Stomach (tissue), 9 donors: Measurements from ENCODE around the gene LSM12. TPM values are rescaled to one million over a fixed set of nuclear protein-coding genes. Genes with fewer than 3 reads are reported as not detected.

ENCODE experiments used
- DNase-seq, 2 donors: peaks; one replicate each; pipeline versions ENCODE4 v3.0.0 to v3.0.0-alpha.2; 2013 to 2019
- H3K27ac ChIP-seq, 5 donors: fragments of 200-600 bp in 4 of 5; sonication (generic) in 4 of 5; one replicate each; pipeline ENCODE4 v1.5.1; 2013 to 2019; ENCODE audit warnings: mild to moderate bottlenecking in 1 of 5, moderate library complexity in 1 of 5
- H3K27me3 ChIP-seq, 3 donors: fragments of 200-600 bp; sonication (generic); one replicate each; pipeline ENCODE4 v1.5.1; 2017 to 2019; ENCODE audit warnings: mixed run types in 1 of 3
- H3K36me3 ChIP-seq, 4 donors: fragments of 200-600 bp; sonication (generic); 1 replicate in 3 of 4; 2 replicates in 1 of 4; pipeline ENCODE4 v1.5.1; 2016 to 2019
- H3K4me1 ChIP-seq, 4 donors: fragments of 200-600 bp; sonication (generic); one replicate each; pipeline ENCODE4 v1.5.1; 2016 to 2019
- H3K4me3 ChIP-seq, 4 donors: fragments of 200-600 bp; sonication (generic) in 3 of 4; one replicate each; pipeline ENCODE4 v1.5.1; 2016 to 2019; ENCODE audit warnings: mild to moderate bottlenecking in 1 of 4
- H3K9me3 ChIP-seq, 4 donors: fragments of 200-600 bp; sonication (generic); one replicate each; pipeline ENCODE4 v1.5.1; 2016 to 2019
- EP300 ChIP-seq: sonication (generic); formaldehyde crosslinking; IDR thresholded peaks from one replicate; pipeline ENCODE4 v1.6.1; 2017; ENCODE audit warnings: antibody characterized with exemption
- POLR2A ChIP-seq, 4 donors: fragments of 450-650 bp; IDR thresholded peaks; one replicate each; pipeline ENCODE4 v1.6.1; 2016; ENCODE audit warnings: antibody characterized with exemption in 4 of 4, control low read depth in 2 of 4, mild to moderate bottlenecking in 1 of 4, moderate library complexity in 1 of 4
- POLR2AphosphoS5 ChIP-seq, 3 donors: sonication (generic); formaldehyde crosslinking; IDR thresholded peaks; one replicate each; pipeline ENCODE4 v1.6.1; 2016; ENCODE audit warnings: antibody characterized with exemption in 3 of 3
- WGBS, 5 donors: extraction: QIAGEN DNeasy Blood & Tissue Kit in 3 of 5; methylation state at CpG; one replicate each; pipeline versions ENCODE4 v1.1.5 to v1.1.7; 2013 to 2018; 5-methylcytosine and 5-hydroxymethylcytosine counted together
- intact Hi-C: fragments of 100-400 bp; cut with DNase I; formaldehyde crosslinking; loops from one replicate; pipeline ENCODE4 v1.15.1; 2023; ENCODE audit warnings: low total_unique reads
- polyA plus RNA-seq, 3 donors: library from polyadenylated mRNA; stranded (reverse); fragments of 200-250 nt; gene quantifications; one replicate each; pipeline ENCODE4 v1.2.3, GENCODE V29; 2013
- total RNA-seq, 5 donors: library from RNA; depleted of rRNA; stranded (reverse); fragments of >200 nt; gene quantifications; one replicate each; pipeline versions ENCODE4 v1.1.0 to v1.2.3, GENCODE V29; 2014 to 2016
- TF ChIP-seq, protein P1 (sequence below), 7 experiments: fragments of 450-650 bp in 4 of 7; fragments of 200-600 bp in 3 of 7; sonication (generic) in 3 of 7; IDR thresholded peaks; one replicate each; pipeline ENCODE4 v1.5.1; 2016 to 2019; ENCODE audit warnings: antibody characterized with exemption in 7 of 7, control low read depth in 2 of 7, mild to moderate bottlenecking in 1 of 7
- donor health status: healthy with polysubstance abuse.
- donor health status: Bipolar disorder and iron deficiency.
- donor health status: healthy.

Gene LSM12
- total and polyA plus RNA-seq, 8 donors, result 19.8 to 34.5 (median 30.2) TPM

DNA sequence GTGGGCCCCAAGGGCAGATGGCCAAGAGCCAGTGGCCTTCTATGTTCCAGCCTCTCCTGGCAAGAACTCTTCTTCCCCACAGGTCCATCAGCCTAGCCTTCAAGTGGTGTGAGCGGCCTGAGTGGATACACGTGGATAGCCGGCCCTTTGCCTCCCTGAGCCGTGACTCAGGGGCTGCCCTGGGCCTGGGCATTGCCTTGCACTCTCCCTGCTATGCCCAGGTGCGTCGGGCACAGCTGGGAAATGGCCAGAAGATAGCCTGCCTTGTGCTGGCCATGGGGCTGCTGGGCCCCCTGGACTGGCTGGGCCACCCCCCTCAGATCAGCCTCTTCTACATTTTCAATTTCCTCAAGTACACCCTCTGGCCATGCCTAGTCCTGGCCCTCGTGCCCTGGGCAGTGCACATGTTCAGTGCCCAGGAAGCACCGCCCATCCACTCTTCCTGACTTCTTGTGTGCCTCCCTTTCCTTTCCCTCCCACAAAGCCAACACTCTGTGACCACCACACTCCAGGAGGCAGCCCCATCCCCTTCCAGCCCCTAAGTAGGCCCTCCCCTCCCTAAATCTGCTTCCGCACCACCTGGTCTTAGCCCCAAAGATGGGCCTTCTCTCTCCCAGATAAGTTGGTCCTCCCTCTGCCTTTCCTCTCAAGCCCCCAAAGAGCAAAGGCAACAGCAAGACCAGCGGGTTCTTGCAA is 9.3 kb upstream of the LSM12 start:
- Histone ChIP-seq H3K4me3 (no peak overlapping the region), H3K4me1 (peaks cover 11 to 52% (median 21%) of the 10 kb centered on the region in 4 donors), H3K9me3 (no peaks in the 10 kb centered on the region), H3K27ac (peak overlapping the region in 1 of 5 donors; percentile 0), H3K27me3 (no peaks in the 10 kb centered on the region), H3K36me3 (peaks cover 53 to 73% (median 66%) of the 10 kb centered on the region in 4 donors)
- no peak for DNase-seq
- WGBS, 5 donors, result 80 to 85% (median 81%) methylated on average over 10 of the region's 10 CpGs
- TF ChIP-seq POLR2AphosphoS5 (IDR thresholded peaks at IDR 0.05), result no peak
- TF ChIP-seq EP300, result no peak
- TF ChIP-seq, protein P1, sequence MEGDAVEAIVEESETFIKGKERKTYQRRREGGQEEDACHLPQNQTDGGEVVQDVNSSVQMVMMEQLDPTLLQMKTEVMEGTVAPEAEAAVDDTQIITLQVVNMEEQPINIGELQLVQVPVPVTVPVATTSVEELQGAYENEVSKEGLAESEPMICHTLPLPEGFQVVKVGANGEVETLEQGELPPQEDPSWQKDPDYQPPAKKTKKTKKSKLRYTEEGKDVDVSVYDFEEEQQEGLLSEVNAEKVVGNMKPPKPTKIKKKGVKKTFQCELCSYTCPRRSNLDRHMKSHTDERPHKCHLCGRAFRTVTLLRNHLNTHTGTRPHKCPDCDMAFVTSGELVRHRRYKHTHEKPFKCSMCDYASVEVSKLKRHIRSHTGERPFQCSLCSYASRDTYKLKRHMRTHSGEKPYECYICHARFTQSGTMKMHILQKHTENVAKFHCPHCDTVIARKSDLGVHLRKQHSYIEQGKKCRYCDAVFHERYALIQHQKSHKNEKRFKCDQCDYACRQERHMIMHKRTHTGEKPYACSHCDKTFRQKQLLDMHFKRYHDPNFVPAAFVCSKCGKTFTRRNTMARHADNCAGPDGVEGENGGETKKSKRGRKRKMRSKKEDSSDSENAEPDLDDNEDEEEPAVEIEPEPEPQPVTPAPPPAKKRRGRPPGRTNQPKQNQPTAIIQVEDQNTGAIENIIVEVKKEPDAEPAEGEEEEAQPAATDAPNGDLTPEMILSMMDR (IDR thresholded peaks at IDR 0.05), result no peak
- TF ChIP-seq POLR2A (IDR thresholded peaks at IDR 0.05), result no peak
- intact Hi-C loops, result no loop called here

DNA sequence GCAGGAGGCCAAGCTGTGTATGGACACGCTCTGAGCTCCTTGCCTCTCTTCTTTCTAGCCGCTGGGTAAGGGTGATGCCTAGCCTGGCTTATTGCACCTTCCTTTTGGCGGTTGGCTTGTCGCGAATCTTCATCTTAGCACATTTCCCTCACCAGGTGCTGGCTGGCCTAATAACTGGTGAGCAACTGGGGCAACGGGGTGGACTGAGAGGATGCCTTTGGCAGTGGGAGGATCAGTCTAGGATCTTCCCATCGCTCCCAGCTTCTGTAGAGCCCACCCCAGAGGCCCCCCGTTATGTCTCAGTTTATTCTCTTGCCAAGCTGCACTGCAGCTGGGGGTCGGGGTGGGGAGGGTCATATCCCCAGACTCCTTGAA is 8.4 kb upstream of the LSM12 start:
- DNase-seq, result no peak
- H3K27me3 ChIP-seq, result no peaks in the 10 kb centered on the region
- intact Hi-C loops, result loop anchor here (5.0 kb wide), 1 partner anchor 37 kb away; no protein-coding TSS in a partner anchor
- 90 to 94% (median 92%) methylated on average over 6 to 9 of the region's 9 CpGs for WGBS, 5 donors
- H3K4me3 ChIP-seq, result no peak overlapping the region
- H3K4me1 ChIP-seq, result peaks cover 11 to 56% (median 26%) of the 10 kb centered on the region in 4 donors
- no peak overlapping the region for H3K27ac ChIP-seq
- H3K36me3 ChIP-seq, result peaks cover 48 to 65% (median 58%) of the 10 kb centered on the region in 4 donors
- TF ChIP-seq POLR2A (IDR thresholded peaks at IDR 0.05), result no peak
- no peak for TF ChIP-seq EP300
- no peak for TF ChIP-seq POLR2AphosphoS5 (IDR thresholded peaks at IDR 0.05)
- TF ChIP-seq, protein P1 (IDR thresholded peaks at IDR 0.05), result no peak
- H3K9me3 ChIP-seq, result no peaks in the 10 kb centered on the region

DNA sequence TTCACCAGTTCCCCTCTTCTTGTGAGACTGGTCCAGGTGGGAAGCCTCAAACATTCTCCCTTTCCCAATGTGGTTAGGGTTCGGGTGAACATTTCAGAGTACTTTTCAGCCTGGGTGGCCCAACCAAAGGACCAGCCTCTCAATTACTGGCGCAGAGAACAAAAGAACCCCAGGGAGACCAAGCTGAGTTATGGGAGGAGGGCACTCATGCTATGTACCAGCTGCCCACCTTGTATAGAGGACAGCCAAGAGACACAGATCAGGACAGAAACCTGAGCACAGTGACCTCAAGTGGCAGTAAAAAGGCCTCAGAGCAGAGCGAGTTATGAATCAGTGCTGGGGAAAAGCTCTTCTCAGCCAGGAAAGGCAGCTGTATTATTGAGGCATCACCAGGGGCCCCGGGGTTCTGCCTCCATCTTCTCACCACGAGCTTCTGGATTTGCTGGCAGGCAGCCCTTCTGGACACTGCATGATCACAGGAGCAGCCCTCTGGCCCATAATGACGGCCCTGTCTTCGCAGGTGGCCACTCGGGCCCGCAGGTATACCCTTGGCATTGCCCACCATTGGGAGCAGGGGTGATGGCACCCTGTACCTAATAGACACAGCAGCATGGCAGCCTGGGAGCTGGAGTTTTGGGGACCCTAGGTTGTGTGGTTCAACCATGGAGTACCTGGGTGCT is 7.9 kb upstream of the LSM12 start:
- TF ChIP-seq POLR2AphosphoS5 (IDR thresholded peaks at IDR 0.05), result no peak
- TF ChIP-seq, protein P1 (IDR thresholded peaks at IDR 0.05), result no peak
- TF ChIP-seq EP300, result no peak
- DNase-seq, result no peak
- intact Hi-C loops, result loop anchor here (5.0 kb wide), 1 partner anchor 38 kb away; no protein-coding TSS in a partner anchor
- 82 to 89% (median 87%) methylated on average over 9 of the region's 9 CpGs for WGBS, 5 donors
- Histone ChIP-seq H3K36me3 (peaks cover 44 to 60% (median 52%) of the 10 kb centered on the region in 4 donors), H3K4me3 (no peak overlapping the region), H3K27ac (no peak overlapping the region), H3K27me3 (no peaks in the 10 kb centered on the region), H3K9me3 (no peaks in the 10 kb centered on the region), H3K4me1 (peaks cover 11 to 62% (median 30%) of the 10 kb centered on the region in 4 donors)

DNA sequence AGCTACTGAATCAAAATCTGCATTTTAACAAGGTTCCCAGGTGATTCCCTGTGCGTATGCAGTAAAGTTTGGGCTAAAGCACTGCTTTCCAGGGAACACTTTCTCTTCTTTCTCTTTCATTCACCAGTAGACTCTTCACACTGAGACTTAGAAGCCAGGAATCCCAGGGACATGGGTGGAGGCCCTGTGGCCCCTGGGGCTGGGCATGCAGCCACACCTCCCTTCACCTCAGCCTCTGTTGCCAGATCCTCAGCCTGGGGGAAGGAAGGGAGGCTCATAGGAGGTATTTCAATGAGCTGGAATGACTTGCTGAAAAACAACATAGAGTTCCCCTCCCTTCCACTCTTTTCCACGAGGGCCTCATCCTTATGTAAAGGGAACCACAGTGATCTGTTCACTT is 5.3 kb upstream of the LSM12 start:
- H3K36me3 ChIP-seq, result peaks cover 21 to 34% (median 26%) of the 10 kb centered on the region in 4 donors
- H3K27ac ChIP-seq, result peak overlapping the region in 4 of 5 donors; percentile 91 to 95 (median 92)
- TF ChIP-seq POLR2AphosphoS5 (IDR thresholded peaks at IDR 0.05), result no peak
- TF ChIP-seq, protein P1 (IDR thresholded peaks at IDR 0.05), result peak in 1 of 7 experiments; percentile 0
- TF ChIP-seq EP300, result no peak
- TF ChIP-seq POLR2A (IDR thresholded peaks at IDR 0.05), result no peak
- intact Hi-C loops, result loop anchor here (5.0 kb wide), 1 partner anchor 41 kb away; no protein-coding TSS in a partner anchor
- H3K4me3 ChIP-seq, result peak overlapping the region; percentile 67 to 79 (median 74)
- peaks cover 22 to 55% (median 35%) of the 10 kb centered on the region in 4 donors for H3K4me1 ChIP-seq
- 35 to 44% (median 39%) methylated on average over 2 of the region's 2 CpGs for WGBS, 5 donors
- no peak for DNase-seq
- H3K27me3 ChIP-seq, result no peaks in the 10 kb centered on the region
- no peaks in the 10 kb centered on the region for H3K9me3 ChIP-seq
